GM23248 (cell line): ENCODE measurements around the gene SSB.

Experiments
- EZH2 ChIP-seq: fragments of 200-600 bp; sonication (generic); IDR thresholded peaks from 2 replicates; pipeline ENCODE4 v1.6.1; 2018; ENCODE audit warnings: antibody characterized with exemption, mild to moderate bottlenecking; ENCODE audit not compliant: insufficient read depth, poor library complexity, severe bottlenecking
- EZH2phosphoT487 ChIP-seq: fragments of 200-600 bp; sonication (generic); IDR thresholded peaks from 2 replicates; pipeline ENCODE4 v1.6.1; 2018; ENCODE audit warnings: antibody characterized with exemption, moderate library complexity, mild to moderate bottlenecking, low read depth; ENCODE audit not compliant: insufficient read depth

- TF ChIP-seq EZH2 (no peak), EZH2phosphoT487 (no peak)
These were observed 31.3 kb upstream of the SSB start for GRCh38 chr2:169767243-169767888.
